ENCODE data around the gene TAL1. TPM values are rescaled to one million over a fixed set of nuclear protein-coding genes. Genes with fewer than 3 reads are reported as not detected.

TAL1 gene
- total RNA-seq, 2 experiments from 2014 or later: not detected

- Mint-ChIP-seq H3K4me1 (peaks cover 10% of the 10 kb centered on the region), H3K4me3 (peak overlapping the region; percentile 73), H3K27me3 (peaks cover 28% of the 10 kb centered on the region), H3K36me3 (no peaks in the 10 kb centered on the region), H3K27ac (peak overlapping the region; percentile 79), H3K9me3 (ENCODE audit: low read depth) (no peaks in the 10 kb centered on the region)
- ATAC-seq (peak; percentile 88), DNase-seq (peak; percentile 88)
- CTCF ChIA-PET: interaction anchor here (0.6 to 7.5 kb wide), 31 partner anchors 9 to 770 kb away, joined by 3 to 107 read pairs (median 4); partner anchors contain the start of genes FOXD2, FOXE3 and PDZK1IP1
Observed at GRCh38 chr1:47179017-47179987, 52.7 kb downstream of the TAL1 start.

GRCh38 chr1:47178654-47179016, 53.4 kb downstream of the TAL1 start:
- peaks cover 31% of the 10 kb centered on the region for H3K27me3 Mint-ChIP-seq
- no peaks in the 10 kb centered on the region for H3K36me3 Mint-ChIP-seq
- H3K27ac Mint-ChIP-seq: no peak overlapping the region
- peak overlapping the region; percentile 73 for H3K4me3 Mint-ChIP-seq
- CTCF ChIA-PET: interaction anchor here (0.6 to 7.5 kb wide), 24 partner anchors 10 to 769 kb away, joined by 3 to 107 read pairs (median 5); partner anchors contain the start of genes FOXD2, FOXE3 and PDZK1IP1
- H3K4me1 Mint-ChIP-seq: peaks cover 10% of the 10 kb centered on the region
- DNase-seq (no peak), ATAC-seq (no peak)
- no peaks in the 10 kb centered on the region for H3K9me3 Mint-ChIP-seq (ENCODE audit: low read depth)

GRCh38 chr1:47178020-47178419, 54.0 kb downstream of the TAL1 start:
- Mint-ChIP-seq H3K4me1 (peaks cover 10% of the 10 kb centered on the region), H3K4me3 (no peak overlapping the region), H3K27me3 (peaks cover 28% of the 10 kb centered on the region), H3K27ac (no peak overlapping the region), H3K36me3 (no peaks in the 10 kb centered on the region), H3K9me3 (ENCODE audit: low read depth) (no peaks in the 10 kb centered on the region)
- CTCF ChIA-PET: interaction anchor here (1.6 to 7.5 kb wide), 6 partner anchors 15 to 532 kb away, joined by 4 to 107 read pairs (median 10); partner anchors contain the start of genes FOXD2 and PDZK1IP1
- ATAC-seq (no peak), DNase-seq (no peak)

GRCh38 chr1:47175227-47175934, 56.6 kb downstream of the TAL1 start:
- Mint-ChIP-seq H3K27ac (no peak overlapping the region), H3K36me3 (no peaks in the 10 kb centered on the region), H3K9me3 (ENCODE audit: low read depth) (no peaks in the 10 kb centered on the region), H3K4me1 (peaks cover 10% of the 10 kb centered on the region), H3K4me3 (no peak overlapping the region), H3K27me3 (peaks cover 25% of the 10 kb centered on the region)
- CTCF ChIA-PET: interaction anchor here (0.8 to 1.9 kb wide), 8 partner anchors 9 to 302 kb away, joined by 3 to 13 read pairs (median 3); no protein-coding TSS in a partner anchor
- ATAC-seq (peak; percentile 46), DNase-seq (peak; percentile 69)

- DNase-seq (no peak), ATAC-seq (no peak)
- Mint-ChIP-seq H3K9me3 (ENCODE audit: low read depth) (no peaks in the 10 kb centered on the region), H3K27me3 (peaks cover 19% of the 10 kb centered on the region), H3K4me3 (no peak overlapping the region), H3K36me3 (no peaks in the 10 kb centered on the region), H3K4me1 (peaks cover 9% of the 10 kb centered on the region), H3K27ac (no peak overlapping the region)
- CTCF ChIA-PET: interaction anchor here (0.9 to 1.9 kb wide), 5 partner anchors 9 to 301 kb away, joined by 3 to 13 read pairs (median 3); no protein-coding TSS in a partner anchor
Observed at GRCh38 chr1:47174656-47175020, 57.4 kb downstream of the TAL1 start.

- Mint-ChIP-seq H3K4me1 (no peaks in the 10 kb centered on the region), H3K4me3 (no peak overlapping the region), H3K27me3 (peaks cover 17% of the 10 kb centered on the region), H3K27ac (no peak overlapping the region), H3K36me3 (no peaks in the 10 kb centered on the region), H3K9me3 (ENCODE audit: low read depth) (no peaks in the 10 kb centered on the region)
- ATAC-seq (no peak), DNase-seq (no peak)
- CTCF ChIA-PET: interaction anchor here (1.0 kb wide), 1 partner anchor 11 kb away, joined by 3 read pairs; no protein-coding TSS in a partner anchor
Observed at GRCh38 chr1:47172782-47173181, 59.2 kb downstream of the TAL1 start.

Other genes starting within 250 kb of the TAL1 start
- gene CYP4X1, start 208.6 kb downstream of the TAL1 start, total RNA-seq: not detected
- not detected for gene CYP4Z1, start 165.0 kb downstream of the TAL1 start, total RNA-seq
- not detected for gene CYP4A22, start 94.8 kb downstream of the TAL1 start, total RNA-seq
- gene PDZK1IP1, start 42.2 kb downstream of the TAL1 start, total RNA-seq: not detected
- gene STIL, start 81.9 kb upstream of the TAL1 start, total RNA-seq: 10 to 100 TPM; 38.6 to 51.3 TPM
- 10 to 100 TPM; 77.5 to 94.4 TPM for gene CMPK1, start 101.6 kb upstream of the TAL1 start, total RNA-seq
- gene FOXE3, start 184.1 kb upstream of the TAL1 start, total RNA-seq: not detected
- gene FOXD2, start 205.8 kb upstream of the TAL1 start, total RNA-seq: under 1 TPM; 0.23 to 0.53 TPM

All from activated CD8-positive, alpha-beta memory T cell treated with anti-CD3 and anti-CD28 coated beads, Interleukin-2, amount 10 ng/mL, durations not matched to agents 7 days and 5 days (primary cell).